ENCODE measurements around the gene MYOF. TPM values are rescaled to one million over a fixed set of nuclear protein-coding genes. Genes with fewer than 3 reads are reported as not detected.
"Not testable (repeated sequence)": the region's sequence is repeated elsewhere in the genome, so short reads cannot be mapped to it uniquely, and the experiment has no call there.

Gene MYOF
- polyA plus RNA-seq, 3 donors: 22.6 to 30.3 (median 29.4) TPM

DNA sequence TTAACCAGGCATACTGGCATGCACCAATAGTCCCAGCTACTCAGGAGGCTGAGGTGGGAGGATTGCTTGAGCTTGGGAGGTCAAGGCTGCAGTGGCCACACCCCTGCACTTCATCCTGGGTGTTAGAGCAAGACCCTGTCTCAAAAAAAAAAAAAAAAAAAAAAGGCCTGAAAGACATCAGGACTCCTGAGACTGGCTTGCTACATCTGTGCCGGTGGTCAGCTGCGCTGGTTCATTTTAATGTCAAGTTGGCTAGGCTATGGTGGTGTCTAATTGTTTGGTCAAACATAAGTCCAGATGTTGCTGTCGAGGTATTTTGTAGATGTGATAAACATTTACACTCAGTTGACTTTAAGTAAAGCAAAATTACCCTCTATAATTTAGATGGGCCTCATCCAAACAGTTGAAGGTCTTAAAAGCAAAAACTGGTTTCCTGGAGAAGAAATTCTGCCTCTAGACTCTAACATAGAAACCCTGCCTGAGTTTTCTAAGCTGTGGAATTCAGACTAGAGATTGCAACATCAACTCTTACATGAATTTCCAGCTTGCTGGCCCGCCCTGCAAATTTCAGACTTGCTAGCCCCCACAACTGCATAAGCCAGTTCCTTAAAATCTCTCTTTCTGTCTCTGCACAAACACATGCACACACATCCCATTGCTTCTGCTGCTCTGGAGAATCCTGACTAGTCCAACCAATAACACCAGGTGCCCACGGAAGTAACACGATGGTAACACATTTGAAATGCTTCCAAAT lies 18.2 kb downstream of the MYOF start:
- no peak for DNase-seq (ENCODE audit: extremely low read depth in 1 of 11, low read depth in 9 of 11, low spot score in 4 of 11)

DNA sequence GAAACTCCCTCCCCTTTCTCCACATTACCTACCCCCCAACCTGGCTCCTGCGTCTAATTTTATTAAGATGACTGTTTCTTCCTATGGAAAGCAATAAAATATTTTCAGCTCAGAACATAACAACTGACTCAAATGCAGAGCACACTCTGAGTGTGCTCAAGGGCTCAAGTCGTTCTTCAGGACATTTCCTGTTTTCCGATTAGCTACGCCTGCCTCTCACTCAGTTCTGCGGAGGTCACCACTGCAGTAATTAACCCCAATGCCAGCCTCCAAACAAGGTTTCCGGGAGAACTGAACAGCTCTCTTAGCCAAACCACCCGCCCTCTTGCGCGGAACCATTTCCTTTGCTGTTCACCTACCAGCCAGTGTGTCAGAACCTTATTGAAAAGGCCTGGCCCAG lies 19.3 kb downstream of the MYOF start:
- no peak for DNase-seq (ENCODE audit: extremely low read depth in 1 of 11, low read depth in 9 of 11, low spot score in 4 of 11)

DNA sequence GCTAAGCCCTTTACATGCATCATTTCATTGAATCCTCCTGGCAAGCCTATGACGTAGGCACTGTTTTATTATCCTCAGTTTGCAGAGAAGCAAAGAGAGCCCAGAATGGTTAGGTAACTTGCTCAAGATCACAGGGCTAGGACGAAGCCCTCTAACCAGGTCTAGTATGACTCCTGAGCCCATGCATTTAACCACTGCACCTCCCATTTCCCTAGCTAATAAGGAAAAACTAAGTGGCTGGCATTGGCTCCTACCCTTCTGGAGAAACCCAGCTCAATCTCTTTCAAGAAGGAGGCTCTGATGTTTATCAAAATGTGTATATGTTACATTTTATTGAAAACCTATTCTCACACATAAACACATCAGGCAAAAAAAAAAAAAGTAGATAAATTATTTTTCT lies 19.8 kb downstream of the MYOF start:
- DNase-seq (ENCODE audit: extremely low read depth in 1 of 11, low read depth in 9 of 11, low spot score in 4 of 11): no peak

DNA sequence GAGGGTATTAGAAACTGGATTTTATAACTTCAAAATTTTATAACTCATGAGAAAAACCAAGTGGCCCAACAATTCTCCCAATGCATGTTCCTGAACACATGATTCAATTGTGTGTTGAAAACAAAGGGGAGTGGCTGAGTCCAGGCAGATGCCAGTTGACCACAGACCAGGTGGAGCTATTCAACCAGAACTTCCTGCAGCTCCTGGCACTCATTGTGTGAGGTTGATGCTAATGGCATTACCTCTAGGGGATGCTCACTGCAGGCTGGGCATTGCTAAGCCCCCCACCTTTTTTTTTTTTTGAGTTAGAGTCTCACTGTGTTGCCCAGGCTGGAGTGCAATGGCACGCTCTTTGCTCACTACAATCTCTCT lies 20.3 kb downstream of the MYOF start:
- DNase-seq (ENCODE audit: extremely low read depth in 1 of 11, low read depth in 9 of 11, low spot score in 4 of 11): no peak

DNA sequence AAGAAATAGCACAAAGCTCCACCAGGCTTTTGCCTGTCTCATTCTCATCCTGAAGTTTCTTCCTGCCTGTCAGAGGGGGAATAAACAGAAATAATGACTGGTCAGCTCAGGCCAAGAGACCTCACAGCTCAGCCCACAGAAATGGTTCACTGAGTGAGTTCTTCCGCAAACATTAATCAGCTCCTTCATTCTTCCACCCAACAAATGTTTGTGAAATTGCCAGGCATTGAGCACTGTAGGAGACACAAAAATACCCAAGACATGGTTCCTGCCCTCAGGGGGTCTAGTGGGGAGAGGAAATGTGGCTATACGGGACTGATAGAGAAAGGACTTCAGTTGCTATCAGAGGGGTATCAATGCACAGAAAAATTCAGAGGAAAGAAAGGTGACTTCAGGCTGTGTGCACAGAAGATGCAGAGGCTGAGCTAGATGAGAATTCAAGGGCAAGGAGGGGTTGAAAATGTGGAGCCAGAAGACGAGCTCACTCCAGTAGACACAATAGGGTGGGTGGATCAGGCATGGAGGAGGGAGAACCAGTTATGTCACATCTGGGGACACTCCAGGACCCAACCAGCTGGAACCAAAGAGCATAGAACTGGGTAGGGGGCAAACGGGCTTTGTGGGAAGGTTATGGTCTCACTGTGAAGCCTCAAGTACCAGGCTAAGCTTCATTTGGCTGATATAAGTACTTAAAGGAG lies 20.9 kb downstream of the MYOF start:
- DNase-seq (ENCODE audit: extremely low read depth in 1 of 11, low read depth in 9 of 11, low spot score in 4 of 11): peak in 1 of 11 donors; percentile 27

DNA sequence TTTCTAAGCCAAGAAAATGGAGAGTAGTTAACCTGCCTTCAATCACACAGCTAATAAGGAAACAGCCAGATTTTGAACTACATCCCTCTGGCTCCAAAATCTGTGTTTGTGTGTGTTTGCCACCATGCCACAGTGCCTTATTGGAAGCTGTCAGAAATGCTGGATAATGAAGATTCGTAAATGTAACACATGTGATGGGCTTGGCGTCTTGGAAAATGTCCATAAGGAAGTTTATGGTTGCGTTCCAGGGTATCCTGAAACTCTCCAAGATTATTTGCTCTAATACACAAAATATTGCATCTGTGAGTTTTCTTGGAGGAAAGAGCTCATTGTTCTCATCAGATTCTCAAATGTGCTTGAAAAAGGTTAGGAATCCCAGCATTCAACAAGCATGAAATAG lies 22.7 kb downstream of the MYOF start:
- DNase-seq (ENCODE audit: extremely low read depth in 1 of 11, low read depth in 9 of 11, low spot score in 4 of 11): no peak

DNA sequence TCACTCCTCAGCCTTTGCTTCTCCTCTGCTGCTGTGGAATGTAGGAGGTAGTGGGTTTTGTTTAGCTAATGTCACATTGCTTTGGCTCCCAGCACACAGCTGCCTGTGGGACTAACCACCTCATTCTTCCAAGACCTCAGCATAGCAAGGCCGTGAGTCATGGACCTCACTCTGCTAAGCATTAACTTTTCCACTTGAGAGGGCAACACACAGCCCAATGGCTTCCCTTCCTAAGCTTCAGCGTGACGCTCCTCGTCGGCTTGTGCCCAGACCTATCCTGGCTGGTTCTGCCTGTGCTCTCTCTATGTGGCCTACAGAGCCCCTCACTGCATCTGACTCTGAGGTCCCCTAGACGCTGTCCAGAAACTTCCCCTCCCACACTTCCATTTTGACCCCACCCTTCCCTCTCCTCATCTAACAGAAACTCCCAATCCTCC lies 23.3 kb downstream of the MYOF start:
- peak in 7 of 11 donors; percentile 68 to 93 (median 87) for DNase-seq (ENCODE audit: extremely low read depth in 1 of 11, low read depth in 9 of 11, low spot score in 4 of 11)

DNA sequence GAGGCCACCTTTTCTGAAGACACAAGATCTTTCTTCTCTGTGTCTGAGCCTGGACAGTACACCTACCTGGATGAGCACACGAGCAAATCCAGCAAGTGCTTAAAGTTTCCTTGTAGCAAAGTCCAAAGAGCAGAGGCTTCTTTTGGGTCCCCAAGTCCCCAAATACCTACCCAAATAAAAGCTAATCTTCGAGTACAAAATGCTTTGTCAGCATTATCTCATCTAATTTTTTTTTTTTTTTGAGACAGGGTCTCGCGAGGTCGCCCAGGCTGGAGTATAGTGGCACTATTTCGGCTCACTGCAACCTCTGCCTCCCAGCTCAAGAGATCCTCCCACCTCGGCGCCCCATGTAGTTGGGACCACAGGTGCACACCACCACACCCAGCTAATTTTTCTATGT lies 24.6 kb downstream of the MYOF start:
- no peak for DNase-seq (ENCODE audit: extremely low read depth in 1 of 11, low read depth in 9 of 11, low spot score in 4 of 11)

DNA sequence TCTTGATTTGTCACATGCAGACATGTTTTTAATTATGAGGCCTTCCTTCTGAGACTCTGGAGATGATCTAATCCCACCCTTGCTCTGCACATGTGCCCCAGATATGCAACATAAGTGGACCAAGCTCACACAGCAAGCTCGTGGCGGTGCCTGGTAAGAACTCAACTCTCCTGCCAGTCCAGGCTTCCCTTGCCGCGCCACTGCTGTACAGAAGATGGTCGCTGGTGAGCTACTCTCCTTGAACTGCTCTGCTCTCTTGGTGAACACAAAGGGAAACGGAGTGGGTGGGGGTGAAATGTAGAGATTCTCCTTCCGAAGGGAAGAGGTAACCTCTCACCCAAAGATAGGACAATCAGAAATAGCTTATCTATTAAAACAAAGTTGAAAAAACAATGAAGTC lies 25.7 kb downstream of the MYOF start:
- no peak for DNase-seq (ENCODE audit: extremely low read depth in 1 of 11, low read depth in 9 of 11, low spot score in 4 of 11)

DNA sequence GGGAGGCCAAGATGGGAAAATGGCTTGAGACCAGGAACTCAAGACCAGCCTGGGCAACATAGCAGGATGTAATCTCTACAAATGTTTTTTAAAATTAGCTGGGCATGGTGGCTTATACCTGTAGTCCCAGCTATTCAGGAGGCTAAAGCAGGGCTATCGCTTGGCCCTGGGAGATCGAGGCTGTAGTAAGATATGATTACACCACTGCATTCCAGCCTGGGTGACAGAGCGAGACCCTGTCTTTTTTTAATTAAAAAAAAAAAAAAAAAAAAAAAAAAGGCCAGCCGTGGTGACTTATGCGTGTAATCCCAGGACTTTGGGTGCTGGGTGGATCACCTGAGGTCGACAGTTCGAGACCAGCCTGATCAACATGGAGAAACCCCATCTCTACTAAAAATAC lies 27.4 kb downstream of the MYOF start:
- DNase-seq (ENCODE audit: extremely low read depth in 1 of 11, low read depth in 9 of 11, low spot score in 4 of 11): no peak

DNA sequence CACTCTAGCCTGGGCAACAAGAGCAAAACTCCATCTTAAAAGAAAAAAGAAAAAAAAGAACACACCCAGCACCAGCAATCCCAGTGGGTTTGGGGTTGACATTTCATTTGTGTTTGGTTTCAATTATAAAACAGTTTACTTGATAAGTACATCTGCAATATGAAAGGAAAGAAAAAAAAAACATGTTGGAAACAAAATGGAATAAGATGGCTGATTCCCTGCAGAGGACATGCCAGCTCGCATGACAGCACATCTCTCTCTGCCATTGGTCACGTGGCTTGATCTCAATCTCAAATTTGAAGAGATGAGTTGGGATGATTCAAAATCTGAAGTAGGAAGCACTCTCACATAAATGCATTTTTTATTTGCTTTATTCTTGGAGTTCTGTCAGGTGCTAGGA lies 28.0 kb downstream of the MYOF start:
- no peak for DNase-seq (ENCODE audit: extremely low read depth in 1 of 11, low read depth in 9 of 11, low spot score in 4 of 11)

DNA sequence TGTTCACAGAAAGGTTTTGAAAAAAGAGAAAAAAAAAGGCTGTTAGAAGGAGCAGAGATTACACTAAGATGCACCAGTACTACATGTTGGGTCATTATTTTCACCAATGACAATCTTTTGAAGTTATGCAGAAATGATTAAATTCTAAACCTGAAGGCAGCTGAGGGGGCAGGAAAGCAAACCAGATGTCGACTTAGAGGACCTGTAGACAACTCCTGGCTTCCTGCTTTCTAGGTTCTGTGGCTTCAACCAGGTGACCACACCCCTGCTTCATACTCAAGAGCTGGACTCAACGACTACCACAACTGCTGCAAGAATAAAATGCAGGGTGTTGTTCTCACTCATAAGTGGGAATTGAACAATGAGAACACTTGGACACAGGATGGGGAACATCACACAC lies 30.0 kb downstream of the MYOF start:
- no peak for DNase-seq (ENCODE audit: extremely low read depth in 1 of 11, low read depth in 9 of 11, low spot score in 4 of 11)

DNA sequence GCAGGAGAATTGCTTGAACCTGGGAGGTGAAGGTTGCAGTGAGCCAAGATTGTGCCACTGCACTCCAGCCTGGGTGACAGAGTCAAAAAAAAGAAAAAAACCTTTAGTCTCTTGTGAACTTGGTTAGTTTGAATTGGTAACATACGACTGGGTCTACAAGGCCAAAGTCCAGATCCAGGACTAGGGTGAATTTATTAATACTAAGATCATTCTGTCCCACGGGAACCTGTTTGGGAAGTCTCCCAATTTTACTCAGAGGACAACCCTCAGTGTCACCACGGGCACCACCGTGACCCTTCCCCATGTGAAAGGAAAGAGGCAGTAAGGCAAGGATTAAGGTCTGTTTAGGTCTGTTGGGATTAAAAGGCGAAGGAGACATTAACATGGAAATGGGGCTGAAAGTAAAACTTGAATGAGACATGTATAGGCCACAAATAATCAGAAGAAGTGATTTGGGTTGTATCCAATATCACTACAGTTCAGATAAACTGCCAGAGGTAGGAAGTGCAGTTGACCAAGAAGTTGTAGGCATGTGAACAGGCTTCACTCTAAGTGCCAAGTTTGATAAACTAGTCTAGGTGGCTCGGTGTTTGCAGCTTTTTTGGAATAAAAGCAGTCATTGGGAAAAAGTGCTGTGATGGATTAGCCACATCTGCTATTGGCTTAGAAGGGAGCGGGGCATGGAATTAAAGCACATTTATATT lies 30.7 kb downstream of the MYOF start:
- DNase-seq (ENCODE audit: extremely low read depth in 1 of 11, low read depth in 9 of 11, low spot score in 4 of 11): no peak

DNA sequence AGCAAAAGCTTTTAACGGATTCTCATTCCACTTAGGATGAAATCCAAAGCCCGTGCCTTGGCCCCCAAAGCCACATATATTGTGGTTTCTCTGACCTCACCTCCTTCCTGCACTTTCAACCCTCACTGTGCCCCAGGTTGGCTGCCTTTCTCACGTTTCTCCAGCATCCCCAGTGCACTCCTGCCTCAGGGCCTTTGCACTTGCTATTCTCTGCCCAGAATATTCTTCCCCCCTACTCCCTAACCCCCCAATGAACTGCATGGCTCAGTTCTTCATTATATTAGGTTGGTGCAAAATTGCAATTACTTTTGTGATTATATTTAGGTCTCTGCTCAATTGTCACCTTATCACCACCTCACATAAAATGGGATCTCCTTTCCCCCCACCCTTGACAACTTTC lies 34.2 kb downstream of the MYOF start:
- no peak for DNase-seq (ENCODE audit: extremely low read depth in 1 of 11, low read depth in 9 of 11, low spot score in 4 of 11)

DNA sequence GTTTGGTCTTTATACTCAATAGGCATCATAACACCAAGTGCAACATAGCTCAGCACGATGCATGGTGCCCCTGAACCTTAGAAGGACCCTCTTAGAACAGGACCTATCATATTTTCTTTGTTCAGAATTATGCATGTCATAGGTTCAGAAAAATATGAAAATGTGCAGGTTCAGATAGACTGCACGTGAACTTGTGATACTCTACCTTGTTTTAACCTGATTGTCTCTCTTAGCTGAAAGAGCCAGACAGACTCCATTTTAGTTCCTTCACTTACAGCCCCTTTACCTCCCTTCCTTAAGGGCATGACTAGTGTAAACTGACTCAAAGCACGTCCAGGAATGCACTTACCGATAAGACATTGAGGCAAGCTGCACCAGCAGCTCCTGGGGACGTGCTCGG lies 35.1 kb downstream of the MYOF start:
- no peak for DNase-seq (ENCODE audit: extremely low read depth in 1 of 11, low read depth in 9 of 11, low spot score in 4 of 11)

DNA sequence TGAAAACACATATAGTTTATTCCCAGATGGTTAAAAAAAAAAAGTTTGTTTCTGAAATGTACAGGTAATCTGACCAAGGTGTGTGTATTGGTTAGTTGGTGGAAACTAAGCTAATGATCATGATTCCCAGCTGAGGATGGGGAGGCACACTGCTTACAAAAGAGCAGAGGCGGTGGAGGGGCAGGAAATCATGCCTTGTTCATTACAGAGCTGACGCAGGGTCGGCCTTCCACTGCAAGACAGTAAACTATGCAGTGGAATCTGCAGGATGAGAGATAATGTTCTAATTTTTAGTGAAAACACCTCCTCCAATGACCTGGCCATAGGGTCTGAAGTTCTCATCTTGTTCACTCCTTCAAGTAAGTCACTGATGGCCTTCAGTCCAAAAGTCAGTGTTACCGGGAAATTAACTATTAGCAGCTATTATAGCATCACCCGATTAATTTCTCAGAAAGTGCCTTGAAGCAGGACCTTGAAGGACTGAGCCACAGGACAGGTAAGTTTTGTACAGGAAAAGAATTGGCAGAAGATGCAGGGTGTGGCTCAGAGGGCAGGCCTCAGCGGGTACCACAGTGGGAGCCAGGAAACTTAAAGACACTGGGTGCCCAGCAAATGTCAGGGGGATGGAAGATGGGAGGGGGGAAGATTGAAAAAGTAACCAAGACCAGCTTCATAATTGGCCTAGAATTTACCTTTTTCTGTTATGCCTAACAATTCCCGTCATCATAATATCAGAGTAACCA lies 36.0 kb downstream of the MYOF start:
- no peak for DNase-seq (ENCODE audit: extremely low read depth in 1 of 11, low read depth in 9 of 11, low spot score in 4 of 11)

DNA sequence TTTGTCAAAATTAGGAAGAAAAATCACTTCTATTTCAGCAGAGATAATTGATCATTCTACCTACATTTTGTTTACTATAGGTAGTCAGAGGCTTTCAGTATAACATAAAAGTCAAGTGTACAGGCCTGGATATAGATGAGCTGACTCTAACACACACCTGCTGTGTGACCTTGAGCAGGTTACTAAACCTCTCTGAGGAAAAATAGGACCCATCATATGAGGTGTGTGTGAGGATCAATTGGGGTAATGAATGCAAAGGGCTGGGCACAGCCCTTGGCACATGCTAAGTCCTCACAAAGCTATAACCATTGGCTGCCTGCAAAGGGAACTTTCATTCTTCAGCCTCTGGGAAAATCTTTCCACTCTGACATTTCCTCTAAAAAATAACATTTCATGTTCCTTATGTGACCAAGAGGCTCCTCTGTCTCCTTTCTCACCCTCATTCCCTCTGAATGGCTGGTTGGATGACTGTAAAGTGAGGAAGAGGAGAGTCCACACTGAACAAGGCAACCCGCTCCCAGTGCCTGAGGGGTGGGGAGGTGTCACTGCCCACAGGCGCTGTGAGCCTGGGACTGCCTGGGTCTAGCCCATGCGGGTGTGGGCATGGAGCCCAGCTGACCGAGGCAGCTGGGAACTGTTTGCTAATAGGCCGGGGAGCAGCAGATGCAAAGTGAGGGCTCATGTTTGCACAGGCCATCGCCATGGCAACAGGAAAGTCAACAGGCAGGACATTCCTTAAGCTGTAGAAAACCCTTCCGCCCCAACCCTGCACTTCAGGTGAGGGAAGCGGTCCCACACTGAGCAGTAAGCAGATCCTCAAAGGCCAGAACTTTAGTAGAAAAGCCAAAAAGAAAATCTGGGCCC lies 36.8 kb downstream of the MYOF start:
- peak in 10 of 11 donors; percentile 88 to 99 (median 95) for DNase-seq (ENCODE audit: extremely low read depth in 1 of 11, low read depth in 9 of 11, low spot score in 4 of 11)

DNA sequence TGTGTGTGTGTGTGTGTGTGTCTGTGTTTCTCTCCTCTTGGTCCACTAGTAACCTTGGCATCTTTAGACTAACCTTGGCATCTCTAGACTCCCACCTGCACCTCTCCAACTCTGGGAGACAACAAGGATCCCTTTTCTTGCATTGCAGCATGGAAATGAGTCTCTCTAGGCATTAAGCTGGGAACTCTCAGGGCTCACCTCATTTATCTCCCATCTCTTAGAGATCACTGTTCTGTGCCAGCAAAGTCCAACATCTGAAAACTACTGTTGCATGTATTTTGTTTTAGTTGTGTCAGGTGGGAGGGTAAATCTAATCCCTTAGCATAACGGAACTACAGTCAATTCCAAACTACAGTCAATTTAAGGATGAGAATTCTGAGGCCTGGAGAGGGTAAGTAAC lies 38.7 kb downstream of the MYOF start:
- no peak for DNase-seq (ENCODE audit: extremely low read depth in 1 of 11, low read depth in 9 of 11, low spot score in 4 of 11)

DNA sequence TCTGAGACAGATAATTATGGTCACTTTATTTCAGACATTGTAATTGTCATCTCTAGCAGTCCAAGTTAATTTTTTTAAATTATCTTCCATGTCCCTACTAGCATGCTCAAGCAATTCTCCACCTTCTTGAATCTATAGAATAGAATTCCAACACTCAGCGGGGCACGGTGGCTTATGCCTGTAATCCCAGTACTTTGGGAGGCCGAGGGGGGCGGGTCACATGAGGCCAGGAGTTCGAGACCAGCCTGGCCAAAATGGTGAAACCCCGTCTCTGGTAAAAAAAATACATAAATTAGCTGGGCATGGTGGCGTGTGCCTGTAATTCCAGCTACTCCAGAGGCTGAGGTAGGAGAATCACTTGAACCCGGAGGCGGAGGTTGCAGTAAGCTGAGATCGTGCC lies 39.4 kb downstream of the MYOF start:
- not testable (repeated sequence) for DNase-seq (ENCODE audit: extremely low read depth in 1 of 11, low read depth in 9 of 11, low spot score in 4 of 11)

Measured in renal cortex interstitium (tissue), 11 donors.